Measurements from ENCODE around the gene FNDC3B. TPM values are rescaled to one million over a fixed set of nuclear protein-coding genes. Genes with fewer than 3 reads are reported as not detected.

FNDC3B gene
- total and polyA plus RNA-seq, 4 donors: 13.3 to 175 (median 100) TPM

GRCh38 chr3:172236771-172237742, 197.7 kb downstream of the FNDC3B start:
- no peak for TF ChIP-seq CTCF (IDR thresholded peaks at IDR 0.05; ENCODE audit: control extremely low read depth, extremely low read depth)
- no peak overlapping the region for H3K27ac ChIP-seq (ENCODE audit: low read depth in 1 of 2, low read length in 1 of 2)
- H3K4me1 ChIP-seq (ENCODE audit: control insufficient read depth in 5 of 5, insufficient read depth in 5 of 5, low read length in 5 of 5): peaks cover 0 to 25% (median 6%) of the 10 kb centered on the region in 5 donors
- H3K9me3 ChIP-seq (ENCODE audit: control insufficient read depth in 4 of 4, insufficient read depth in 3 of 4, low read length in 3 of 4): peaks cover 0 to under 1% (median under 1%) of the 10 kb centered on the region in 4 donors
- WGBS, 2 donors: 90 to 93% methylated on average over 5 of the region's 5 CpGs
- peaks cover 0 to 2% (median under 1%) of the 10 kb centered on the region in 4 donors for H3K36me3 ChIP-seq (ENCODE audit: control insufficient read depth in 4 of 4, insufficient read depth in 4 of 4, low read length in 4 of 4)
- no peaks in the 10 kb centered on the region for H3K27me3 ChIP-seq (ENCODE audit: control insufficient read depth in 3 of 3, insufficient read depth in 3 of 3, low read length in 2 of 3)
- H3K4me3 ChIP-seq: no peak overlapping the region
- peak; percentile 19 for ATAC-seq (ENCODE audit: insufficient read depth, low FRiP score)
- no peak for DNase-seq
- H3K9ac ChIP-seq (ENCODE audit: insufficient read depth in 1 of 2, low read length in 2 of 2): no peak overlapping the region

GRCh38 chr3:172238188-172238587, 198.8 kb downstream of the FNDC3B start:
- Histone ChIP-seq H3K27ac (ENCODE audit: low read depth in 1 of 2, low read length in 1 of 2) (no peak overlapping the region), H3K4me1 (ENCODE audit: control insufficient read depth in 5 of 5, insufficient read depth in 5 of 5, low read length in 5 of 5) (peaks cover 0 to 23% (median 6%) of the 10 kb centered on the region in 5 donors), H3K4me3 (no peak overlapping the region), H3K27me3 (ENCODE audit: control insufficient read depth in 3 of 3, insufficient read depth in 3 of 3, low read length in 2 of 3) (no peaks in the 10 kb centered on the region), H3K36me3 (ENCODE audit: control insufficient read depth in 4 of 4, insufficient read depth in 4 of 4, low read length in 4 of 4) (peaks cover 0 to 6% (median 1%) of the 10 kb centered on the region in 4 donors), H3K9me3 (ENCODE audit: control insufficient read depth in 4 of 4, insufficient read depth in 3 of 4, low read length in 3 of 4) (peaks cover 0 to 8% (median 3%) of the 10 kb centered on the region in 4 donors), H3K9ac (ENCODE audit: insufficient read depth in 1 of 2, low read length in 2 of 2) (no peak overlapping the region)
- 90 to 91% methylated on average over 4 of the region's 4 CpGs for WGBS, 2 donors
- ATAC-seq (ENCODE audit: insufficient read depth, low FRiP score) (no peak), DNase-seq (no peak)
- no peak for TF ChIP-seq CTCF (IDR thresholded peaks at IDR 0.05; ENCODE audit: control extremely low read depth, extremely low read depth)

- 39 to 58% methylated on average over 3 of the region's 3 CpGs for WGBS, 2 donors
- ATAC-seq (ENCODE audit: insufficient read depth, low FRiP score) (peak; percentile 27), DNase-seq (no peak)
- no peak overlapping the region for H3K9ac ChIP-seq (ENCODE audit: insufficient read depth in 1 of 2, low read length in 2 of 2)
- H3K36me3 ChIP-seq (ENCODE audit: control insufficient read depth in 4 of 4, insufficient read depth in 4 of 4, low read length in 4 of 4): peaks cover 0 to 6% (median 2%) of the 10 kb centered on the region in 4 donors
- peak overlapping the region in 1 of 2 donors; percentile 24 for H3K27ac ChIP-seq (ENCODE audit: low read depth in 1 of 2, low read length in 1 of 2)
- no peak overlapping the region for H3K4me3 ChIP-seq
- TF ChIP-seq CTCF (IDR thresholded peaks at IDR 0.05; ENCODE audit: control extremely low read depth, extremely low read depth): no peak
- H3K9me3 ChIP-seq (ENCODE audit: control insufficient read depth in 4 of 4, insufficient read depth in 3 of 4, low read length in 3 of 4): peaks cover 0 to 8% (median 3%) of the 10 kb centered on the region in 4 donors
- H3K4me1 ChIP-seq (ENCODE audit: control insufficient read depth in 5 of 5, insufficient read depth in 5 of 5, low read length in 5 of 5): peaks cover 0 to 15% (median 4%) of the 10 kb centered on the region in 5 donors
- H3K27me3 ChIP-seq (ENCODE audit: control insufficient read depth in 3 of 3, insufficient read depth in 3 of 3, low read length in 2 of 3): no peaks in the 10 kb centered on the region
Measured at GRCh38 chr3:172239218-172239790, 199.9 kb downstream of the FNDC3B start.

Data from lung (tissue), 12 donors.